HG02981 (cell line): ENCODE results near the gene MRPL24.
A peak's percentile ranks its signal among the peaks of the same experiment; 100 is the strongest.
"Not testable (repeated sequence)": the region's sequence is repeated elsewhere in the genome, so short reads cannot be mapped to it uniquely, and the experiment has no call there.

Experiments used
- ATAC-seq: cut with Tn5 transposase; IDR thresholded peaks from one replicate; pipeline ENCODE4 v1.9.1; 2021; ENCODE audit warnings: mild to moderate bottlenecking, moderate library complexity; ENCODE audit not compliant: unreplicated experiment

MRPL24 gene

DNA sequence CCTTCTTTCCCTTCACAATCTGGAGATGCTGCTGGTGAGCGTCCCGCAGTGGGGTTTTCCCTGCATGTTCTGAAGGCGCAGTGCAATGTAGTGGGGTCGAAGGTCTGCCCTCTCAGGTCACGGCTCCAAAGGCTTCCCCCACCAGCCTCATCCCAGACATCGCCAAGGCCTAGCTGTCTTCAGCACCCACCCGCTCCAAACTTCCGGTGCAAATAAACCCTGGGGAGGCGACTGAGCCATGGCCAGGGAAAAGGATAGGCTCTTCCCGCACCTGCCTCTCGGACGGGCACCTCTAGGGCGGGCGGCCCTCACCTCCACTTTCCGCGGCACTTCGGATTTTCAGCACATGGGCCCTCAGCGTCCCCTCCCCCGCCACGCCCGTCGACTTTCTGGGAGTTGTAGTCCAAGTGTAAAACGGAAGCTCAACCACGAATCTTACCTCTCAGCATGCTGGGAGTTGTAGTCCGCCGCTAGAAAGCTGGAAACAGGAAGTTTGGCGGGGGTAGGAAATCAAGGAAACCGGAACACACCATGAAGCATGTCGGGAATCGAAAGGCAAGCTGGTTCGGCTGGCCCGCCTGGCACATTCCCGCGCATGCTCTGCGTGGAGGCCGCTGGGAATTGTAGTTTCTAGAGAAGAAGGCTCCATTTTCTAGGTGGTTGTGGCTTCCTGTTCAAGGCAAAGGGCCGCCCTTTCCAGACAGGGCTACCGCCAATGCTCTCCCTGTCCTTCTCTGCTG lies at the start of gene MRPL24:
TSS of gene MRPL24 (minus strand) at position 348 of the 740 bp plus-strand sequence. CDS start 2,384 bp downstream, outside the sequence.
- ATAC-seq, result peak; percentile 77

DNA sequence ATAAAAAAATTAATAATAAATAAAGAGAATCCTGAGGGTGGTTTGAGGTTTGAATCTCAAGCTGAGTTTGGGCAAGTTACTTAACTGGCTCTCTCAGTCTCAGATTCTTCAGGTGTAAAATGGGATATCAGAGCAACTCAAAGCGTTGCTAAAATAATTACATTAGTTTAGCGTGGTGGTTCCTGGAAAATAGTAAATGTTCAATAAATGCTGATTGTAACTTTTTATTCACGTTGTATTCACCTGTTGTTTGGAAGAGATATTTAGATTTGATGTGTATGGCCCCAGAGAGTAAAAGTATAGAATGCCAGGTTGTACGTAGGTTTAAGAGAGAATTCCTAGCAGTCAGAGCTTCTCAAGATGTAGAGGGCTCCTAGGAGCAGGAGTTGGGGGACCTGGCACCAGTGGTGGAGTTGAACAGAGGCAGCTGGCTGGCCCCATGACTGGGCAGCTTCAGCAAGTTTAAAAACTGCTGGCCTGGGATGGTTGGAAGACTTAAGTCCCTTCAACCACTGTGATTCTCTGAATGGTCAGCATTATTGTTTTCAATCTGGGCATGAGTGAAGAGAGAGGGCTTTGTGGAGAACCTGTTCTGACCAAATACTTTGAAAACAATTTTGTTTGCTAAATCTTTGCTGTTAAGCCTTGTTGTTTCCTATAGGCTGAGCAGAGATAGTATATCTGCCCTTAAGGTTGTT lies 48.9 kb upstream of the MRPL24 start:
- ATAC-seq, result no peak

DNA sequence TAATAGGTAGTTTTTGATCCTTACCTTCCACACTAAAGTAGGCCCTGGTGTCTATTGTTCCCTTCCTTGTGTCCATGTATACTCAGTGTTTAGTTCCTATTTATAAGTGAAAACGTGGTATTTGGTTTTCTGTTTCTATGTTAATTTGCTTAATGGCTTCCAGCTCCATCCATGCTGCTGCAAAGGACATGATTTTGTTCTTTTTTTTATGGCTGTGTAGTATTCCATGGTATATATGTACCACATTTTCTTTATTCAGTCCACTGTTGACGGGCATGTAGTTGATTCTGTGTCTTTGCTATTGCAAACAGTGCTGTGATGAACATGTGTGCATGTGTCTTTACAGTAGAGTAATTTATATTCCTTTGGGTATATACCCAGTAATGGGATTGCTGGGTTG lies 47.2 kb upstream of the MRPL24 start:
- ATAC-seq, result no peak

DNA sequence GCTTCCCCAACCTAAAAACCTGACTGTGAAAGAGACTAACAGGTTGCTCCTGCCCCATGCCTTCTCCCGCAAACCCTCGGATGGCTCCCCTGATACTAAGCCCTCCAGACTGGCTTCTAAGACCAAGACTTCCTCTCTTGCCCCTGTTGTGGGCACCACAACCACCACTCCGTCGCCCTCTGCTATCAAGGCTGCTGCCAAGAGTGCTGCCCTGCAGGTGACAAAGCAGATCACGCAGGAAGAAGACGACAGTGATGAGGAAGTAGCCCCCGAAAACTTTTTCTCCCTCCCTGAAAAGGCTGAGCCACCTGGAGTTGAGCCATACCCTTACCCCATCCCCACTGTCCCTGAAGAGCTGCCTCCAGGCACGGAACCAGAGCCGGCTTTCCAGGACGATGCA lies 45.8 kb upstream of the MRPL24 start:
- no peak for ATAC-seq

DNA sequence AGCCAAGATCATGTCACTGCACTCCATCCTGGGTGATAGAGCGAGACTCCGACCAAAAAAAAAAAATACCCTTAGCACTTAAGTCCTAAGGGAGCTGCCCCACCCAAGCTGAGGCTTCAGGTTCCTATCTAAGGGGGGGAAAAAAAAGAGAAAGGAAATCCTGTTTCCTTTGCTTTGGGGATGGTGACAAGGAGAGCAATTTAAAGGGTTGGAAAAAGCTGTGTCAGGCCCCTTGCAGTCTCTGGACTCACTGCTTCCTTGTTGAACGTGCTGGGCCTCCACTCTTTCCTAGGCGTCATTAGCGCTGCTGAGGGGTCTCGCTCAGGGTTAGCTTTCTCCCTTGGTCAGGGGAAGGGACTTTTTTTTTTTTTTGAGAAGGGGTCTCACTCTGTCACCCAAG lies 44.6 kb upstream of the MRPL24 start:
- no peak for ATAC-seq

DNA sequence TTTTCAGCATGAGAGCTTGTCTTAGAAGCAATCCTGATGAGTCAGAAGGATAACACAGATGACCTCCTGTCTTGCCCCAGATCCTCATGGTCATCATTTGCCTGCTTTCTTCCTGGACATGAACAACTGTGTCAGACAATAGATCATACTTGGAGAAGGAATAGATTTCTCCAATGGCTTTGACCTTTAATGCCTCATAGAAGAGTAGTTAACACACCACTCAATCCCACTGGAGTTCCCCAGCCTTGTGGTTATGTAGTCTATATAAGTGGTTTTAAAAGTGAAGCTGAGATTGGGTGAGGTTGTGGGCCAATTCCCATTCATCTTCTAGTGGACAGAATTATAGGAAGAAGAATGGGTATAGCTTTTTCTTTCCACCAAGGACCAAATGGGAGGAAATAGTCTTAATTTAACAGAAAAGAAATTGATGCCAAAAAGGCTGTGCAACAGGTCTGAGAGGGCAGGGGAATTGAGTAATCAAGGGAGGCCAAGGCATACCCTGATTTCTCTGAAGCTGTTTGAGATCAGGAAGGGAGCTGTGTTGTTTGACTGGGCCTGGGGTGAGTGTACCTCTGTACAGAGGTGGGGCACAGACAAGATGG lies 40.8 kb upstream of the MRPL24 start:
- no peak for ATAC-seq

DNA sequence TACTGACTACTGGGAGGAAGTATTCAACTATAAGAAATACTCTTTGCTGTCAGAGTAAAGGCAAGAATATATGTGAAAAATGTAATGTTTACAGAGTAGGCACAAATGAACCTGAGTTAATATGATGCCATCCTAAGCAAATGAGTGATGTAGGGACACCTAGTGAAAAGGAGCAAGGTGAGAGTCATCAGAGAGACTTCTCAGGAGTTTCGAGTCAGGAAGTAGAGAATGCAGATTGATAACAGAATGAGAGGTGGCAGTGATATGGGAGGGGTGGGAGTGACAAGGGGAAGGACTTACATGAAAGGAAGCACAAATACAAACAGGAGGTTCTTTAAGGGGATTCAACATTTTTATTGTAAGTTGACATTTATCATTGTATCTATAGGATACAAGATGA lies 36.7 kb upstream of the MRPL24 start:
- ATAC-seq, result no peak

DNA sequence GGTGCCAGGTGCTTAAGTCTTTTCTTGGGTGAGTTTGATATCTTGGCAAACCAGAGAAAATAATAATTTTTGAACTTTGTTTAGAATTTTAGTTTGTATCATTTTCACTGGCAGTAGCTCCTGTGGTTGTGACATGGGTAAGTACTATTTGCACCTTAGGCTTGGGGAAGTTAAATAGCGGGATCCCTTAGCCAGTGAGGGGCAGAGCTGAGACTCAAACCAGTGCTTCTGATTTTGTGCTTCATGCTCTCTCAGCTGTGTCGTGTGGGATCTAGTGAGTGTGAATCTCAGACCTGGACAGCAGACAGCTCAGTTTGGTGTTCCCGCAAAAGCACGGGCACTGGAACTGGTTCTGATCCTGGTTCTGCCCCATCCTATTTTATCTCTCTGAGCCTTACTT lies 36.1 kb upstream of the MRPL24 start:
- ATAC-seq, result no peak

DNA sequence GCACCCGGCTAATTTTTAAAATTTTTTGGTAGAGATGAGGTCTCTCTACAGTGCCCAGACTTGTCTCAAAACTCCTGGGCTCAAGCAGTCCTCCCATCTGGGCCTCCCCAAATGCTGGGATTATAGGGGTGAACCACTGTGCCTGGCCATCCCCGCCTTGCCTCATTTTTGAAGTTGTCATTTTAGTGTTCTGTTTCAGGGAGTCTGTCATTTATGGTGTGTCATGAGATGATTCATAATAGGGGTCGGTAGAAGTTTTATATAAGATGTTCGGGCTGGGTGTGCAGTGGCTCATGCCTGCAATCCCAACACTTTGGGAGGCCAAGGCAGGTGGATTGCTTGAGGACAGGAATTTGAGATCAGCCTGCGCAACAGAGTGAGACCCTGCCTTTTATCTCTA lies 34.9 kb upstream of the MRPL24 start:
- ATAC-seq, result no peak

DNA sequence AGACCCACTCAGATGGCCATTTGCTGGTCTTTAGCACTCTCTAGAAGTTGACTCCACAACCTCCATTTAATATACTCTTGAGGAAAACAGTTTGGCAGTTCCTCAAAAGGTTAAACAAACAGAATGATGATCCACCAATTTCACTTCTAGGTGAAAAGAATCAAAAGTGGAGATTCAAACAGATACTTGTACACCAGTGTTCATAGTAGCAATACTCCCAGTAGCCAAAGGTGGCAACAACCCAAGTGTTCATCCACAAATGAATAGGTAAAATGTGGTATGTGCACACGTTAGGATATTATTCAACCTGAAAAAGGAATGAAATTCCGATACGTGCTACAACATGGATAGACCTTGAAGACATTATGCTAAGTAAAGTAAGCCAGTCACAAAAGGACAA lies 32.7 kb upstream of the MRPL24 start:
- no peak for ATAC-seq

DNA sequence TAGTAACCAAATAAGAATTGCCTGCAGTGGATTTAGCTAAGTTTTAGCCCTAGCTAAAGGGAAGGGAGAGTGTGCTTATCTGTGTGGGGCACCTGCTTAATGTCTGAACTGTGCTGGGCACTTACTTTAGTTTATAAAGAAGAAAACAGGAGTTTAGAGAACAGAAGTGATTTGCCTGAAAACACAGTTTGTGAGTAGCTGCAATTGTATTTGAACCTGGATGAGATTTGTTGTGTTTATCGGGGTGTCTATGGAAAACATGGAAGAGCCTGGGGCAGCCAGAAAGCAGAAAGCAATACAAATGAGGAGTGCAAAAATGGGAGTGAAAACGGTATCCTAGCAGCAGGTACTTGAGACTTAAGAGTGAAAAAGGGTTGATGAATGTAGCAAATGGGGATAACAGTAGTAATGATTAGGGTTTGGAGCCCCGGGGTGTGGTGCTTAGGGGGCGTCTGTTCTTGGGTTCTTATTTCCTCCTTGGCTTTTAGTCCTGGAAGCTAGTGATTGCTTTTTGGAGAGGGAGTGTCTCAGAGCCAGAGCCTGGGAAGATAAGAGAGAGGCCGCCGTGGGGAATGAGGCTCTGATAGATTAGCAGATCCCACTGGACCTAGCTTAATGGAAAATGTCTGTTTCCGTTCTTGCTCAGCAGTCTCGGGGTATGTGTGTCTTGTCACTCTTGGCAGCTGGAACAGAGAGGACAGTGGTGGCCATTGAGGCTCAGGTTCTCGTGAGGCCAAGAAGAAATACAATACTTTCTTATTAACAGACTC lies 32.0 kb upstream of the MRPL24 start:
- no peak for ATAC-seq

DNA sequence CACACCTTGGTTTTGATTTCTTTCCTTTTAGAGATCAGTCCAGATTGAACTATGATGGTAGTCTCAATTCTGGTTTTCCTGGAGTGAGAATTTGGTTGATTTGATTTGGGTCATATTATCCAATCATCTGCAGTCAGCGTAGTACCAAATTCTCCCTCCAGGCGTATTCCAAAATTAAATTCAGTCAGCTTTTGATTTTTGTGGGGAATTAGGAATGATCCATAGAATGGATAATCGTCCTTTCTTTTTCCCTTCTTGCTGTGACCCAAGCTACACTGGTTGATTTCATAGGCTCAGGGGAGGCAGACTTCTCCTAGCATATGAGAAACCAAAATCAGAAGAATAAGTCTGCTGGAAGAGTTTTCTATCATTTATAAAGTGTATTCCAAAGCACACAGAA lies 31.3 kb upstream of the MRPL24 start:
- ATAC-seq, result no peak

DNA sequence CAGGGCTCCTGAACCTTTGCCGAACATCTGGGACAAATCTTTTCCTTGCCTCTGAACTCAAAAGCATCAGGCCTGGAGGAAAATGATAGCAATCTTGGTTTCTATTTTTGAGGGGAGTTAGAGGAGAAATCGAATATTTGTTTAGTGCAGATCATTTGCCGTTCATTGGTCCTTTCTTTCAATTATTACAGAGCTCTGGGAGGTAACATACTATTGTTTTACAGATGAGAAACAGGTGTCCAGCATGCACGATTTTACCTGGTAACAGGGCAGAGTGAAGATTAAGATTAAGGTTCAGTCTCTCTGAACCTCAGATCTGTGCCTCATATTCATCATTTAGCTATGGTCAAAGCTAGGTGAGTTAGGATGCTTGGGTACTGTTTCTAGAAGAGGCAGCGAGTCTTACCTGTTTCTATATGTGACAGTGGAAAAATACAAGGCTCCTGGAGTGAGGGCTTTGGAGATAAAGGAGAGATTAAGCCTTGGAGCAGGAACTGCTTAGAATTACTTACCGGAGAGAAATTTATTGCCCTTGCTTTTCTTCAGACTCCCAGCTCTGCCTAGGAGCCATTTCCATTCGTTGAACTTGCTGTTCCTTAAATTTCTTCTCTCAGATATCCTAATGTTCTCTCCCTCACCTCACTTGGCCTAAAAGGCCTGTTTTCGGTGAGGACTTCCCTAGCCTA lies 27.9 kb upstream of the MRPL24 start:
- no peak for ATAC-seq

DNA sequence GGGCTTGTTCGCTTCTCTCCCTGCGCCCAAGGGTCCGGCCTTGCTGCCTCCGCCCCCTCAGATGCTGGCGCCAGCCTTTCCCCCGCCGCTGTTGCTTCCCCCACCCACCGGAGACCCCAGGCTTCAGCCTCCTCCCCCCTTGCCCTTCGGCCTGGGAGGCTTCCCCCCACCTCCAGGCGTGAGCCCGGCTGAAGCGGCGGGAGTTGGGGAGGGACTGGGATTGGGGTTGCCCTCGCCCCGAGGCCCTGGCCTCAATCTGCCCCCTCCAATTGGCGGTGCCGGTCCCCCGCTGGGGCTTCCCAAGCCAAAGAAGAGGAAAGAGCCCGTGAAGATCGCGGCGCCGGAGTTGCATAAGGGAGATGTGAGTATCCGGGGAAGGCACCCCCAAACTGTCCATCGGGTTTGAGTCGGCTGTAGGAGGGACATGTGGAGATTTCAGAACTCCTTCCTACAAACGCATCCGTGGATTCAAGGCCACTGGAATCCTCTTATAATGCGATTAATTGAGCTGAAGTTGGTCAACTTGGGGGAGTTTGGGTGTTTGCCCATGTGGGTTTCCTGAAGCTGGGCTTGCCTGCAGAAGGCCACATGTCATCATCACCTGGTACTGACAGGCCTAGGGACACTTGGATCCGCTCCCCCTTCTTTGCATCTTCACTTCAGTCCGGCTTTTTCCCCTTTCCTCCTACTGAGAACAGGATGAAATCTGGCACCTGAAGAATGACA lies 27.2 kb upstream of the MRPL24 start:
- no peak for ATAC-seq

DNA sequence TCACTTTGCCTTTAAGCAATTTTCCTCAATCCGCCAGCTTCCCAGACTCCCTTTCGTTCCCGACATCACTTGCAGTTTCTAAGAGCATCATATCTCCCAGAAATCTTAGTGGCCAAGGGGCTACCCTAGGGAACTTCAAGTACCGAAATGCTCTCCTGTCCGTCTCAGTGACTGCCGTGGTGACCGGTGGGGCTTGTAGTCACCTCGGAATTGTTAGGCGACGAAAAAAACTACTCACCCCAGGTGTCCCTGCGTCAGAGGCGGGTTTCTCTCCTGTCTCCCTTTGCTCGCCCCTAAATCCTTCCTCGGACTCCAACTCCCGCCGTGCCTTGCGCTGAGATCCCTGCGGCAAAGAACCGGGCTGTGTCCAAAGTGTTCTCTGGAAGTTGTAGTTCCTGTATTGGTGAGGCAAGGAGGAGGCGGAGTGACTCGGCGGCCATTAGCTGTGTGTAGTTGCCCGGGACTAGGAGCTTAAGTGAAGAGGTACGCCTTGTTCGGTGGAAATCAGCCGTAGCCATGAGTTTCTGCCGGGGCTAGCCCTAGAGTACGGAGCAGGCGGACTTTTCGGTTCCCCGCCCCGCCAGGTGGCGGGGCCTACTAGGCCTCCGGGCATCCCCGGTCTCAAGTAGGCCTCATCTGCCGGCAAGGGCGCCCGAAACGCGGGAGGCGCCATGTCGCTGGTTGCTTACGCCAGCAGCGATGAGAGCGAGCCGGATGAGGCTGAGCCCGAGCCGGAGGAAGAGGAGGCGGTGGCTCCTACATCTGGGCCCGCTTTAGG lies 26.4 kb upstream of the MRPL24 start, which contains the start of gene PRCC:
TSS of gene PRCC (plus strand) at position 435 of the 778 bp plus-strand sequence. CDS start at position 672, 237 bp downstream.
- peak; percentile 93 for ATAC-seq

DNA sequence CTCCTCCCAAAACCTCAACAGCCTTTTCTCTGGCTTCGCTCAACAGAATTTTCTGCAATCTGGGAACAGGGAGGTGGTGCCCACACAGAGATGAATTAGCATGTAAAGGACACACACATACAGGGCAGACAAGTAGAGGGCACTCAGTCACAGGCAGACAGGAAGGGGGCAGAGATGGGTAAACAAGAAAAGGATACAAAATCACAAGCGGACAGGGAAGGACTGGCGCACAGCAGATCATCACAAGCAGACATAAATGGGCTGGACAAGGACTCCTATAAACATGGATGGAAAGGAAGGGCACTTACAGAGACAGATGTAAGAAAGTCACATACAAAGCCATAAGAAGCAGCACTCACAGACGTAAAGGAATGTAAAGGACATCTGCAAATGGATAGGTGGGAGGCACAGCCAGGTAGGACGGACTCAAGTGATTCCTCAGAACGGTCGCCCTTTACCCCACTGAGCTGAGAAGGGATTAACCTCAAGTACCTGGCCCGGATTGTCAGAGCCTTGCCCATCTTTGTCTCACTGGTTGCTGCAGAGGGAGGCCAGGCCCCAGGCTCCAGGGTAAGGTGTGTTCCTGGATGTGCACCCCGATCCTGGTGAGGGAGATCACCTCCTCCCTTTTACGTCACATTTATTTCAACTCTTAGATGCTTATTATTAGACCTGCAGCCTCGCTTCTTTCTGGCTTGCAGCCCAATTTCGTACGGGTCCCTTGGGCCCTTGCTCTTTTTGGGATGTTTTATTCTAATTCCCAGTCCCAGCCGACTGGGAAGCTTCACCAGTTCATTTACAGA lies 25.6 kb upstream of the MRPL24 start:
- peak; percentile 15 for ATAC-seq

DNA sequence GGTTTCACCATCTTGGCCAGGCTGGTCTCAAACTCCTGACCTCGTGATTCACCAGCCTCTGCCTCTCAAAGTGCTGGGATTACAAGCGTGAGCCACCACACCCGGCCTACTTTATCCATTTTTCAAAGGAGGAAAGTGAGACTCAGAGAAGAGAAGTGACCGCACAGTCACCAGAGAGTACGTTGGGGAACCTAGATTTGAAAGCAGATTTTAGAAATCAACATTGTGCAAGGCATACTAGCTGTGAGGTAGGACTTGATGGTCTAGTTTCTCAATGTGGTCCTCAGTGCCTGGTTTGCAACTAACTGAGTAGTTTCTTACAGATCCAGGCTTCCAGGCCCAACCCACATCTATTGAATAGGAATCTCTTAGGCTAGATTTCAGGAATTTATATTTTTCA lies 24.8 kb upstream of the MRPL24 start:
- ATAC-seq, result no peak

DNA sequence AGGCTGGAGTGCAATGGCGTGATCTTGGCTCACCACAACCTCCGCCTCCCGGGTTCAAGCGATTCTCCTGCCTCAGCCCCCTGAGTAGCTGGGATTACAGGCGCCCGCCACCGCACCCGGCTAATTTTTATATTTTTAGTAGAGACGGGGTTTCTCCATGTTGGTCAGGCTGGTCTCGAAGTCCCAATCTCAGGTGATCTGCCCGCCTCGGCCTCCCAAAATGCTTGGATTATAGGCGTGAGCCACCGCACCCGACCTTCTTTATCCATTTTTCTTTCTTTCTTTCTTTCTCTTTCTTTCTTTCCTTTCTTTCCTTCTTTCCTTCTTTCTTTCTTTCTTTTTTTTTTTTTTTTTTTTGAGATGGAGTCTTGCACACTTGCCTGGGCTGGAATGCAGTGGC lies 24.2 kb upstream of the MRPL24 start:
- not testable (repeated sequence) for ATAC-seq

DNA sequence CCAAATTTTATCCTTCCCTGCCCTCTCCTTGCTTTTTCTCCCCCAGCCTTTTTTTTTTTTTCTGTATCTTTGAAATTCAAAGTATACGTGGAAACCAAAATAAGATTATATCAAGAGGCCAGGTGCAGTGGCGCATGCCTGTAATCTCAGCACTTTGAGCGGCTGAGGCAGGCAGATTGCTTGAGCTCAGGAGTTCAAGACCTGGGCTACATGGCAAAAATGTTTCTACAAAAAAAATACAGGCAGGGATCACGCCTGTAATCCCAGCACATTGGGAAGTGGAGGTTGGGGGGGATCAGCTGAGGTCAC lies 19.9 kb upstream of the MRPL24 start:
- ATAC-seq, result no peak
